NCI-H128 (cell line): ENCODE results near the gene HS3ST3A1.
"Not testable (repeated sequence)": the region's sequence is repeated elsewhere in the genome, so short reads cannot be mapped to it uniquely, and the experiment has no call there.

Experiments
- DNase-seq: peaks from one replicate; lab custom pipeline; 2025; ENCODE audit not compliant: unreplicated experiment; lab: John Stamatoyannopoulos, UW

HS3ST3A1 gene

GRCh38 chr17:13575922-13576419 lies 25.8 kb downstream of the HS3ST3A1 start:
- DNase-seq: no peak

GRCh38 chr17:13575466-13575865 lies 26.3 kb downstream of the HS3ST3A1 start:
- DNase-seq: no peak

- no peak for DNase-seq
These were observed 29.1 kb downstream of the HS3ST3A1 start for GRCh38 chr17:13572581-13572980.

GRCh38 chr17:13569398-13570123 lies 32.2 kb downstream of the HS3ST3A1 start:
- DNase-seq: no peak

GRCh38 chr17:13568582-13569397 lies 32.9 kb downstream of the HS3ST3A1 start:
- DNase-seq: no peak

- no peak for DNase-seq
These were observed 37.9 kb downstream of the HS3ST3A1 start for GRCh38 chr17:13563866-13564265.

GRCh38 chr17:13562271-13562800 lies 39.4 kb downstream of the HS3ST3A1 start:
- no peak for DNase-seq

- DNase-seq: no peak
These were observed 40.0 kb downstream of the HS3ST3A1 start for GRCh38 chr17:13561606-13562270.

GRCh38 chr17:13560935-13561334 lies 40.8 kb downstream of the HS3ST3A1 start:
- no peak for DNase-seq

- no peak for DNase-seq
These were observed 43.1 kb downstream of the HS3ST3A1 start for GRCh38 chr17:13558588-13558987.

- no peak for DNase-seq
These were observed 44.7 kb downstream of the HS3ST3A1 start for GRCh38 chr17:13557077-13557476.

- DNase-seq: no peak
These were observed 47.5 kb downstream of the HS3ST3A1 start for GRCh38 chr17:13554231-13554630.

- no peak for DNase-seq
These were observed 51.4 kb downstream of the HS3ST3A1 start for GRCh38 chr17:13550291-13550690.

GRCh38 chr17:13548576-13548975 lies 53.2 kb downstream of the HS3ST3A1 start:
- DNase-seq: not testable (repeated sequence)

GRCh38 chr17:13546851-13547250 lies 54.9 kb downstream of the HS3ST3A1 start:
- no peak for DNase-seq

GRCh38 chr17:13545941-13546340 lies 55.8 kb downstream of the HS3ST3A1 start:
- no peak for DNase-seq

GRCh38 chr17:13544765-13545164 lies 57.0 kb downstream of the HS3ST3A1 start:
- DNase-seq: no peak

- no peak for DNase-seq
These were observed 57.4 kb downstream of the HS3ST3A1 start for GRCh38 chr17:13544292-13544691.

- DNase-seq: no peak
These were observed 59.1 kb downstream of the HS3ST3A1 start for GRCh38 chr17:13542636-13543035.

GRCh38 chr17:13541032-13541480 lies 60.7 kb downstream of the HS3ST3A1 start:
- DNase-seq: no peak

- DNase-seq: no peak
These were observed 61.2 kb downstream of the HS3ST3A1 start for GRCh38 chr17:13540546-13540945.
